ENCODE measurements around the gene COPRS.
"Not testable (repeated sequence)": the region's sequence is repeated elsewhere in the genome, so short reads cannot be mapped to it uniquely, and the experiment has no call there.

COPRS gene

GRCh38 chr17:31824766-31825360 lies 34.2 kb downstream of the COPRS start:
- DNase-seq: no peak
- H3K27me3 ChIP-seq (ENCODE audit: insufficient read depth, low read depth, severe bottlenecking): no peaks in the 10 kb centered on the region
- H3K9me3 ChIP-seq (ENCODE audit: severe bottlenecking): no peaks in the 10 kb centered on the region
- TF ChIP-seq CTCF (IDR thresholded peaks at IDR 0.05; ENCODE audit: low read depth, low read length): no peak
- no peak overlapping the region for H3K27ac ChIP-seq
- H3K36me3 ChIP-seq: no peaks in the 10 kb centered on the region
- H3K4me3 ChIP-seq (ENCODE audit: low read depth, low read length): no peak overlapping the region

GRCh38 chr17:31823014-31823413 lies 36.0 kb downstream of the COPRS start:
- Histone ChIP-seq H3K4me3 (ENCODE audit: low read depth, low read length) (no peak overlapping the region), H3K9me3 (ENCODE audit: severe bottlenecking) (no peaks in the 10 kb centered on the region), H3K27ac (no peak overlapping the region), H3K36me3 (no peaks in the 10 kb centered on the region), H3K27me3 (ENCODE audit: insufficient read depth, low read depth, severe bottlenecking) (no peaks in the 10 kb centered on the region)
- DNase-seq: no peak
- no peak for TF ChIP-seq CTCF (IDR thresholded peaks at IDR 0.05; ENCODE audit: low read depth, low read length)

GRCh38 chr17:31820691-31821435 lies 38.2 kb downstream of the COPRS start:
- Histone ChIP-seq H3K27me3 (ENCODE audit: insufficient read depth, low read depth, severe bottlenecking) (no peaks in the 10 kb centered on the region), H3K36me3 (no peaks in the 10 kb centered on the region), H3K27ac (no peak overlapping the region), H3K9me3 (ENCODE audit: severe bottlenecking) (no peaks in the 10 kb centered on the region), H3K4me3 (ENCODE audit: low read depth, low read length) (no peak overlapping the region)
- no peak for TF ChIP-seq CTCF (IDR thresholded peaks at IDR 0.05; ENCODE audit: low read depth, low read length)
- no peak for DNase-seq

GRCh38 chr17:31819578-31819977 lies 39.5 kb downstream of the COPRS start:
- DNase-seq: no peak
- Histone ChIP-seq H3K9me3 (ENCODE audit: severe bottlenecking) (no peaks in the 10 kb centered on the region), H3K27ac (no peak overlapping the region), H3K27me3 (ENCODE audit: insufficient read depth, low read depth, severe bottlenecking) (no peaks in the 10 kb centered on the region), H3K4me3 (ENCODE audit: low read depth, low read length) (no peak overlapping the region), H3K36me3 (no peaks in the 10 kb centered on the region)
- no peak for TF ChIP-seq CTCF (IDR thresholded peaks at IDR 0.05; ENCODE audit: low read depth, low read length)

GRCh38 chr17:31818863-31819262 lies 40.2 kb downstream of the COPRS start:
- H3K27me3 ChIP-seq (ENCODE audit: insufficient read depth, low read depth, severe bottlenecking); H3K9me3 ChIP-seq (ENCODE audit: severe bottlenecking); H3K4me3 ChIP-seq (ENCODE audit: low read depth, low read length); DNase-seq; H3K36me3 ChIP-seq; H3K27ac ChIP-seq: not testable (repeated sequence)

- no peaks in the 10 kb centered on the region for H3K9me3 ChIP-seq (ENCODE audit: severe bottlenecking)
- no peaks in the 10 kb centered on the region for H3K36me3 ChIP-seq
- no peak overlapping the region for H3K27ac ChIP-seq
- no peak for DNase-seq
- TF ChIP-seq CTCF (IDR thresholded peaks at IDR 0.05; ENCODE audit: low read depth, low read length): no peak
- H3K27me3 ChIP-seq (ENCODE audit: insufficient read depth, low read depth, severe bottlenecking): no peaks in the 10 kb centered on the region
- H3K4me3 ChIP-seq (ENCODE audit: low read depth, low read length): no peak overlapping the region
Measured at GRCh38 chr17:31815212-31815730, 43.8 kb downstream of the COPRS start.

All from WERI-Rb-1 (cell line).